Femur (tissue), 1 donor: ENCODE results near the gene CCDC110.

Source experiments
- DNase-seq: peaks from one replicate; pipeline ENCODE4 v3.0.0-alpha.2; 2017

CCDC110 gene

GRCh38 chr4:185470501-185471195, 885 bp downstream of the CCDC110 start:
- peak; percentile 69 for DNase-seq

GRCh38 chr4:185469580-185470154, 1.9 kb downstream of the CCDC110 start:
- no peak for DNase-seq

- DNase-seq, result no peak
Measured at GRCh38 chr4:185468999-185469398, 2.5 kb downstream of the CCDC110 start.

- DNase-seq, result no peak
Measured at GRCh38 chr4:185467991-185468390, 3.5 kb downstream of the CCDC110 start.

- no peak for DNase-seq
Measured at GRCh38 chr4:185467101-185467500, 4.4 kb downstream of the CCDC110 start.

GRCh38 chr4:185465707-185466106, 5.8 kb downstream of the CCDC110 start:
- no peak for DNase-seq

- no peak for DNase-seq
Measured at GRCh38 chr4:185464887-185465286, 6.6 kb downstream of the CCDC110 start.

GRCh38 chr4:185464183-185464582, 7.3 kb downstream of the CCDC110 start:
- DNase-seq, result no peak

GRCh38 chr4:185463541-185463940, 8.0 kb downstream of the CCDC110 start:
- DNase-seq, result no peak

- DNase-seq, result no peak
Measured at GRCh38 chr4:185461565-185461964, 10.0 kb downstream of the CCDC110 start.

- DNase-seq, result no peak
Measured at GRCh38 chr4:185457136-185457535, 14.4 kb downstream of the CCDC110 start.

- no peak for DNase-seq
Measured at GRCh38 chr4:185456131-185456530, 15.4 kb downstream of the CCDC110 start.

GRCh38 chr4:185445209-185445608, 26.3 kb downstream of the CCDC110 start:
- DNase-seq, result no peak

GRCh38 chr4:185441479-185441878, 30.1 kb downstream of the CCDC110 start:
- DNase-seq, result no peak

GRCh38 chr4:185437809-185438208, 33.7 kb downstream of the CCDC110 start:
- no peak for DNase-seq

- DNase-seq, result no peak
Measured at GRCh38 chr4:185435466-185435865, 36.1 kb downstream of the CCDC110 start.

GRCh38 chr4:185429660-185430059, 41.9 kb downstream of the CCDC110 start:
- no peak for DNase-seq

GRCh38 chr4:185426960-185427688, 44.4 kb downstream of the CCDC110 start:
- DNase-seq, result no peak

- peak; percentile 94 for DNase-seq
Measured at GRCh38 chr4:185425647-185426352, 45.7 kb downstream of the CCDC110 start, which contains the start of gene UFSP2. Gene UFSP2, minus strand, starts transcription at chr4:185425964. Its CDS starts 96 bp downstream, at chr4:185425868.

GRCh38 chr4:185424905-185425646, 46.5 kb downstream of the CCDC110 start:
- no peak for DNase-seq

- no peak for DNase-seq
Measured at GRCh38 chr4:185421366-185422124, 50.0 kb downstream of the CCDC110 start.

GRCh38 chr4:185416955-185417354, 54.6 kb downstream of the CCDC110 start:
- no peak for DNase-seq
